ENCODE results near the gene RXYLT1.
A peak's percentile ranks its signal among the peaks of the same experiment; 100 is the strongest.

The RXYLT1 gene

GRCh38 chr12:63826006-63826585, 46.4 kb downstream of the RXYLT1 start:
- TF ChIP-seq CTCF (IDR thresholded peaks at IDR 0.05; ENCODE audit: low read depth, low read length): peak; percentile 84
- TF ChIP-seq POLR2A (IDR thresholded peaks at IDR 0.05; ENCODE audit: extremely low read depth, insufficient read length): no peak
- no peak for TF ChIP-seq MYC (IDR thresholded peaks at IDR 0.05; ENCODE audit: low read depth, low read length)
- DNase-seq (ENCODE audit: low read depth): peak; percentile 67
- no peak overlapping the region for H3K4me3 ChIP-seq (ENCODE audit: low read depth, low read length)

- DNase-seq (ENCODE audit: low read depth): no peak
- no peak overlapping the region for H3K4me3 ChIP-seq (ENCODE audit: low read depth, low read length)
- TF ChIP-seq MYC (IDR thresholded peaks at IDR 0.05; ENCODE audit: low read depth, low read length) (no peak), CTCF (IDR thresholded peaks at IDR 0.05; ENCODE audit: low read depth, low read length) (no peak), MAX (IDR thresholded peaks at IDR 0.05; ENCODE audit: low read depth, low read length) (no peak), POLR2A (IDR thresholded peaks at IDR 0.05; ENCODE audit: extremely low read depth, insufficient read length) (no peak)
Observed at GRCh38 chr12:63828867-63829266, 49.2 kb downstream of the RXYLT1 start.

GRCh38 chr12:63836046-63836445, 56.3 kb downstream of the RXYLT1 start:
- no peak for DNase-seq (ENCODE audit: low read depth)
- TF ChIP-seq MAX (IDR thresholded peaks at IDR 0.05; ENCODE audit: low read depth, low read length) (no peak), MYC (IDR thresholded peaks at IDR 0.05; ENCODE audit: low read depth, low read length) (no peak), POLR2A (IDR thresholded peaks at IDR 0.05; ENCODE audit: extremely low read depth, insufficient read length) (no peak), CTCF (IDR thresholded peaks at IDR 0.05; ENCODE audit: low read depth, low read length) (no peak)
- no peak overlapping the region for H3K4me3 ChIP-seq (ENCODE audit: low read depth, low read length)

GRCh38 chr12:63836936-63837335, 57.2 kb downstream of the RXYLT1 start:
- TF ChIP-seq MAX (IDR thresholded peaks at IDR 0.05; ENCODE audit: low read depth, low read length) (no peak), POLR2A (IDR thresholded peaks at IDR 0.05; ENCODE audit: extremely low read depth, insufficient read length) (no peak), MYC (IDR thresholded peaks at IDR 0.05; ENCODE audit: low read depth, low read length) (no peak), CTCF (IDR thresholded peaks at IDR 0.05; ENCODE audit: low read depth, low read length) (no peak)
- DNase-seq (ENCODE audit: low read depth): no peak

GRCh38 chr12:63838411-63838810, 58.7 kb downstream of the RXYLT1 start:
- no peak overlapping the region for H3K4me3 ChIP-seq (ENCODE audit: low read depth, low read length)
- TF ChIP-seq CTCF (IDR thresholded peaks at IDR 0.05; ENCODE audit: low read depth, low read length): no peak
- no peak for TF ChIP-seq MAX (IDR thresholded peaks at IDR 0.05; ENCODE audit: low read depth, low read length)
- no peak for TF ChIP-seq MYC (IDR thresholded peaks at IDR 0.05; ENCODE audit: low read depth, low read length)
- no peak for TF ChIP-seq POLR2A (IDR thresholded peaks at IDR 0.05; ENCODE audit: extremely low read depth, insufficient read length)
- DNase-seq (ENCODE audit: low read depth): no peak

More at GRCh38 chr12:63836936-63837335, 57.2 kb downstream of the RXYLT1 start:
- H3K4me3 ChIP-seq (ENCODE audit: low read depth, low read length): no peak overlapping the region

- H3K4me3 ChIP-seq (ENCODE audit: low read depth, low read length): no peak overlapping the region
- TF ChIP-seq MAX (IDR thresholded peaks at IDR 0.05; ENCODE audit: low read depth, low read length): no peak
- no peak for TF ChIP-seq MYC (IDR thresholded peaks at IDR 0.05; ENCODE audit: low read depth, low read length)
- no peak for TF ChIP-seq POLR2A (IDR thresholded peaks at IDR 0.05; ENCODE audit: extremely low read depth, insufficient read length)
Observed at GRCh38 chr12:63841011-63841410, 61.3 kb downstream of the RXYLT1 start.

More at GRCh38 chr12:63841011-63841410, 61.3 kb downstream of the RXYLT1 start:
- no peak for DNase-seq (ENCODE audit: low read depth)

Data from NB4 (cell line).